HL-60 (cell line): ENCODE data around the gene ADAMTS8.
"Not testable (repeated sequence)": the region's sequence is repeated elsewhere in the genome, so short reads cannot be mapped to it uniquely, and the experiment has no call there.

Experiments used
- GABPA ChIP-seq: IDR thresholded peaks from 2 replicates; pipeline ENCODE4 v1.6.1; 2012; ENCODE audit warnings: low read depth
- POLR2AphosphoS5 ChIP-seq: IDR thresholded peaks from 2 replicates; pipeline ENCODE4 v1.6.1; 2012; ENCODE audit warnings: low read depth
- TF ChIP-seq, protein P1 (sequence below): IDR thresholded peaks from one replicate; pipeline ENCODE4 v1.5.1; 2011; ENCODE audit warnings: low read length, control low read depth, inconsistent platforms; ENCODE audit not compliant: insufficient read depth
- TF ChIP-seq, protein P2 (sequence below): IDR thresholded peaks from 2 replicates; pipeline ENCODE4 v1.6.1; 2012; ENCODE audit warnings: low read depth; ENCODE audit not compliant: insufficient replicate concordance

DNA sequence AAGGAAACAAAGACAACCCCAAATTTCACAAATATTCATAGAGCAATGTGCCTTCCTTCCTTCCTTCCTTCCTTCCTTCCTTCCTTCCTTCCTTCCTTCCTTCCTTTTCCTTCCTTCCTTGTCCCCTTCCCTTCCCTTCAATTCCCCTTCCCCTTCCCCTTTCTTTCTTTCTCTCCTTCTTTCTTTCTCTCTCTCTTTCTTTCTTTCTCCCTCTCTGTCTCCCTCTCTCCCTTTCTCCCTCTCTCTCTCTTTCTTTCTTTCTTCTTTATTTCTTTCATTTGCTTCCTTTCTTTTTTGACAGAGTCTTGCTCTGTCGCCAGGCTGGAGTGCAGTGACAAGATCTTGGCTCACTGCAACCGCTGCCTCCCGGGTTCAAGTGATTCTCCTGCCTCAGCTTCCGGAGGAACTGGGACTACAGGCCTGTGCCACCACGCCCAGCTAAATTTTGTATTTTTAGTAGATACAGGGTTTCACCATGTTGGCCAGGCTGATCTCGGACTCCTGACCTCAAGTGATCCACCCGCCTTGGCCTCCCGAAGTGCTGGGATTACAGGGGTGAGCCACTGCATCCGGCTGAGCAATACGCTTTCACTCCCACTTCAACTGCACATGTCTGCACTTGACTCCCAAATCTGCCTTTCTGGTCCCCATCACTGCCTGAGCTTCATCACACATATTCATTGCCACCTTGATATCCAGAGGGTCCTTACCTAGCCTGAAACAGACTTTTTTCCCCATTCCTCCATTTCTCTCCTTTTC lies 10.2 kb upstream of the ADAMTS8 start:
- TF ChIP-seq, protein P1, sequence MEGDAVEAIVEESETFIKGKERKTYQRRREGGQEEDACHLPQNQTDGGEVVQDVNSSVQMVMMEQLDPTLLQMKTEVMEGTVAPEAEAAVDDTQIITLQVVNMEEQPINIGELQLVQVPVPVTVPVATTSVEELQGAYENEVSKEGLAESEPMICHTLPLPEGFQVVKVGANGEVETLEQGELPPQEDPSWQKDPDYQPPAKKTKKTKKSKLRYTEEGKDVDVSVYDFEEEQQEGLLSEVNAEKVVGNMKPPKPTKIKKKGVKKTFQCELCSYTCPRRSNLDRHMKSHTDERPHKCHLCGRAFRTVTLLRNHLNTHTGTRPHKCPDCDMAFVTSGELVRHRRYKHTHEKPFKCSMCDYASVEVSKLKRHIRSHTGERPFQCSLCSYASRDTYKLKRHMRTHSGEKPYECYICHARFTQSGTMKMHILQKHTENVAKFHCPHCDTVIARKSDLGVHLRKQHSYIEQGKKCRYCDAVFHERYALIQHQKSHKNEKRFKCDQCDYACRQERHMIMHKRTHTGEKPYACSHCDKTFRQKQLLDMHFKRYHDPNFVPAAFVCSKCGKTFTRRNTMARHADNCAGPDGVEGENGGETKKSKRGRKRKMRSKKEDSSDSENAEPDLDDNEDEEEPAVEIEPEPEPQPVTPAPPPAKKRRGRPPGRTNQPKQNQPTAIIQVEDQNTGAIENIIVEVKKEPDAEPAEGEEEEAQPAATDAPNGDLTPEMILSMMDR: not testable (repeated sequence)
- not testable (repeated sequence) for TF ChIP-seq POLR2AphosphoS5, GABPA
- TF ChIP-seq, protein P2, sequence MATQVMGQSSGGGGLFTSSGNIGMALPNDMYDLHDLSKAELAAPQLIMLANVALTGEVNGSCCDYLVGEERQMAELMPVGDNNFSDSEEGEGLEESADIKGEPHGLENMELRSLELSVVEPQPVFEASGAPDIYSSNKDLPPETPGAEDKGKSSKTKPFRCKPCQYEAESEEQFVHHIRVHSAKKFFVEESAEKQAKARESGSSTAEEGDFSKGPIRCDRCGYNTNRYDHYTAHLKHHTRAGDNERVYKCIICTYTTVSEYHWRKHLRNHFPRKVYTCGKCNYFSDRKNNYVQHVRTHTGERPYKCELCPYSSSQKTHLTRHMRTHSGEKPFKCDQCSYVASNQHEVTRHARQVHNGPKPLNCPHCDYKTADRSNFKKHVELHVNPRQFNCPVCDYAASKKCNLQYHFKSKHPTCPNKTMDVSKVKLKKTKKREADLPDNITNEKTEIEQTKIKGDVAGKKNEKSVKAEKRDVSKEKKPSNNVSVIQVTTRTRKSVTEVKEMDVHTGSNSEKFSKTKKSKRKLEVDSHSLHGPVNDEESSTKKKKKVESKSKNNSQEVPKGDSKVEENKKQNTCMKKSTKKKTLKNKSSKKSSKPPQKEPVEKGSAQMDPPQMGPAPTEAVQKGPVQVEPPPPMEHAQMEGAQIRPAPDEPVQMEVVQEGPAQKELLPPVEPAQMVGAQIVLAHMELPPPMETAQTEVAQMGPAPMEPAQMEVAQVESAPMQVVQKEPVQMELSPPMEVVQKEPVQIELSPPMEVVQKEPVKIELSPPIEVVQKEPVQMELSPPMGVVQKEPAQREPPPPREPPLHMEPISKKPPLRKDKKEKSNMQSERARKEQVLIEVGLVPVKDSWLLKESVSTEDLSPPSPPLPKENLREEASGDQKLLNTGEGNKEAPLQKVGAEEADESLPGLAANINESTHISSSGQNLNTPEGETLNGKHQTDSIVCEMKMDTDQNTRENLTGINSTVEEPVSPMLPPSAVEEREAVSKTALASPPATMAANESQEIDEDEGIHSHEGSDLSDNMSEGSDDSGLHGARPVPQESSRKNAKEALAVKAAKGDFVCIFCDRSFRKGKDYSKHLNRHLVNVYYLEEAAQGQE: not testable (repeated sequence)
